Suppressor macrophage treated with lipopolysaccharide for 4 hours (primary cell): ENCODE results near the gene STK40.

Experiments used
- DNase-seq: peaks from one replicate; pipeline ENCODE4 v3.0.0-alpha.2; 2020

STK40 gene

GRCh38 chr1:36306210-36306901 lies 79.4 kb downstream of the STK40 start, which contains the start of gene SH3D21:
Gene SH3D21, plus strand, starts transcription at chr1:36306368. Its CDS starts 53 bp downstream, at chr1:36306421.
- DNase-seq: peak; percentile 29

- DNase-seq: no peak
These were observed 79.9 kb downstream of the STK40 start for GRCh38 chr1:36305915-36306209.

- DNase-seq: no peak
These were observed 80.5 kb downstream of the STK40 start for GRCh38 chr1:36304970-36305914.

GRCh38 chr1:36304521-36304920 lies 81.2 kb downstream of the STK40 start:
- DNase-seq: peak; percentile 85

GRCh38 chr1:36303650-36304360 lies 81.9 kb downstream of the STK40 start:
- DNase-seq: no peak

- DNase-seq: no peak
These were observed 82.5 kb downstream of the STK40 start for GRCh38 chr1:36303244-36303643.

GRCh38 chr1:36301220-36301619 lies 84.5 kb downstream of the STK40 start:
- no peak for DNase-seq

GRCh38 chr1:36300526-36300925 lies 85.2 kb downstream of the STK40 start:
- DNase-seq: peak; percentile 78

GRCh38 chr1:36298640-36299039 lies 87.1 kb downstream of the STK40 start:
- DNase-seq: no peak

- DNase-seq: no peak
These were observed 88.7 kb downstream of the STK40 start for GRCh38 chr1:36297062-36297461.

- no peak for DNase-seq
These were observed 90.3 kb downstream of the STK40 start for GRCh38 chr1:36295390-36295789.
